Activated CD4-positive, alpha-beta T cell treated with anti-CD3 and anti-CD28 coated beads, Interleukin-2, amount 50 U/mL, for 24 hours (primary cell): ENCODE data around the gene VPS33A.
"Not testable (repeated sequence)": the region's sequence is repeated elsewhere in the genome, so short reads cannot be mapped to it uniquely, and the experiment has no call there.

Source experiments
- DNase-seq, 2 donors: peaks; one replicate each; pipeline ENCODE4 v3.0.0-alpha.2; 2020; ENCODE audit warnings: low read depth in 1 of 2, low spot score in 1 of 2

The VPS33A gene

DNA sequence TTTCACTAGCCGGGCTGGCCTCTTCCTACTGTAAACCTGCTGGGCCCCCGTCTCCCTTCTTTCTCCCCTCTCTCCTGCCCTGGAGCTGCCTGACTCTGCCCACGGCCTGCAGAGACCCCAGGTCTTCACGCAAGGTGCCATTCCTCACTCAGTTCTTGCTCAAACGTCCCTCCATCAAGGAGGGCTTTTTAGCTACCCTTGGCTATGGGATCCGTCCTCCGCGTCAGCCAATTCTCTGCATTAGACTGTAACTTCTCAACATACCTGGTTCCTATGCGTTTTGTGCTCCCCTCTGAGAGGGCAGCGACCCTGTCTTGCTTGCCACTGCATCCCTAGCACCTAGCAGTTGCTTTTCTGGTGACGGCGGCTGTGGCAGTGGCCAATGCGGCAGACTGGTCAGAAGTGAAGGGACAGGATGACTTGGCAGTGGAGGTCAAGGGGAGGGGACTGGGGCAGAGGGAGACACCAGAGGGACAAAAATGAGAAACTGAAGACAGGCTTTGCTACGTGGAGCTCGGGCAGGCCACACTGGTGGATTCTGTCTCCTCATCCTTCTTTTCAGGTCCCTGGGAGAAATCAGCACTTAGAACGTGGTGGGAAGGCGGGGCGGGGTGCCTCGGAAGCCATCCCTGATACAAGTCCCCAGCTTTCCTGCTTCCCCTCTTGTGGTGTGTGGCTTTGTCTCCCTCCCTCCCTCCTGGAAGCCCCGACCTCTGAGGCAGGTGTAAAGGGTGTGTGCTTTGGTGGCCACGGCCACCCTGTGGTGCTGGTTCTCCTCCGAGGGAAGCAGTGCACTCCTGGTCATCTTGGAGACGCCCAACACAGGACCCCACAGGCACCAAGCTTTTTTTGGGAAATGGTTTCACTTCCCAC is 61.0 kb downstream of the VPS33A start:
- no peak for DNase-seq

DNA sequence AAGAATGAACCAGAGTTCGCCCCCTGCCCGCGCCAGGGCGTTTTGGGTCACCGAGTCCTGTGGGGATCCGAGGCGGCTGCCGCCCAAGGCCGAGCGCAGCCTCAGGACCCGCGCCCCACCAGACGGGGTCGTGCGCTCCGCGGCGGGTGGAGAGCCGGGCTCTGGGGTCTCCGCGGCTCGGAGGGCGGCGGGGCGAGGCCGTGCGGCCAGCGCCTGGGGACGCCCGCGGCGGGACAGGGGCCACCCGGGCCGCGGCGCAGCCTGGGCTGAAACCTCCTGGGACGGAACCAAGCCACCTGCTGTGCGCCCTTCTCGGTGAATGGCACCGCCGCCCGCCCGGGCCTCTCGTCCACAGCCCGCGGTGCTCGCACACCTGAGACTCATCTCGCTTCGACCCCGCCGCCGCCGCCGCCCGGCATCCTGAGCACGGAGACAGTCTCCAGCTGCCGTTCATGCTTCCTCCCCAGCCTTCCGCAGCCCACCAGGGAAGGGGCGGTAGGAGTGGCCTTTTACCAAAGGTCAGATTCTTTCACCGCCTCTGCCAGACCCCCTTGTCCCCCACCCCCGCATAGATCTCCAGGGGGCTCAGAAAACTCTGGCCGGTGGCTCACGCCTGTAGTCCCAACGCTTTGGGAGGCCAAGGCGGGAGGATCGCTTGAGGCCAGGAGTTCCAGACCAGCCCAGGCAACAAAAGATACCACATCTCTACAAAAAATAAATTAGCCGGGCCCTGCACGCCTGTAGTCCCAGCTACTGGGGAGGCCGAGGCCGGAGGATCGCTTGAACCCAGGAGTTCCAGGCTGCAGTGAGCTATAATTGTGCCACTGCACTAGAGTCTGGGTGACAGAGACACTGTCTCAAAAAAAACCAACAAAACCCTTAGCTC is 61.9 kb downstream of the VPS33A start:
- DNase-seq = no peak

DNA sequence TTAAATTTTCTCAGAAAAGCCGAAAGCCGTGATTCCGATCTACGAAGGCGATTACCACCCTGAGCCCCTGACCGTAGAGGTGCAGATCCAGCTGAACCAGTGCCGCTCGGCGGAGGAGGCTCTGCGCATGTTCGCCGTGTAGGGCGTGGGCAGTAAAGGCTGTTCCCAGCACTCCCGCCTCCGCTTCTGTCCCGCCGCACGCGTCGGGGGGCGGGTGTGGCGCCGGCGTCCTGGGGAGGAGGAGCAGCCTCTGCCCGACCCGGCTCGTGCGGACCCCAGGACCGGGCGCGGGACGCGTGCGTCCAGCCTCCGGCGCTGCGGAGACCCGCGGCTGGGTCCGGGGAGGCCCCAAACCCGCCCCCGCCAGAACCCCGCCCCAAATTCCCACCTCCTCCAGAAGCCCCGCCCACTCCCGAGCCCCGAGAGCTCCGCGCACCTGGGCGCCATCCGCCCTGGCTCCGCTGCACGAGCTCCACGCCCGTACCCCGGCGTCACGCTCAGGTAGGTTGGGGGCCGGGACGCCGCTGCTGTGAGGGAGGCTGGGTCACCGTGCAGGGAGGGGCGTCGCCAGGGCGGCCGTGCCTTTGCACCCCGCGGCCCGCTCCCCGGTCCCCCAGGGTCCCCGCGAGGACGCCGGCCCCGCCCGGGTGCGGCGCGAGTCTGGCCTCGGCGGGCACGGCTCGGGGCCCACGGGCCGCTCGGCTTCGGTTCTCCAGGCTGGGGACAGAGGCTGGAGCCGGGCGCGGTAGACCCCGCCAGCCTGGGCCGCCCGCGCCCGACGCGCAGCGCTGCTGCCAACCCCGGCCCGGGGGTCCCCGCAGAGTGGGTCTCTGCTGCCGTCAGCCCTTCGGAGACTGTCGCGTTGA is 62.8 kb downstream of the VPS33A start, which contains the start of gene B3GNT4:
Gene B3GNT4, plus strand, starts transcription at position 409 of the 866 bp plus-strand sequence. CDS start 910 bp downstream, outside the sequence.
- DNase-seq = peak; percentile 36 to 42

DNA sequence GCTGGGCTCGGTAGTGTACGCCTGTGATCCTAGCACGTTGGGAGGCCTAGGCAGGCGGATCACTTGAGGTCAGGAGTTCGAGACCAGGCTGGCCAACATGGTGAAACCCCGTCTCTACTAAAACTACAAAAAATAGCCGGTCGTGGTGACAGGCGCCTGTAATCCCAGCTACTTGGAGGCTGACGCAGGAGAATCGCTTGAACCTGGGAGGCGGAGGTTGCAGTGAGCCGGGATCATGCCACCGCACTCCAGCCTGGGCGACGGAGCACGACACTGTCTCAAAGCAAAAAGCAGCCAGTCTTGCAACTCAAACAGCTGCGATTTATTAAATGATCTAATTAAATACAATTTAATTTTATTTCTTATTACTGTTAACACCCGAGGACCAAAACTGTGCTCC is 63.5 kb downstream of the VPS33A start:
- DNase-seq = not testable (repeated sequence)

DNA sequence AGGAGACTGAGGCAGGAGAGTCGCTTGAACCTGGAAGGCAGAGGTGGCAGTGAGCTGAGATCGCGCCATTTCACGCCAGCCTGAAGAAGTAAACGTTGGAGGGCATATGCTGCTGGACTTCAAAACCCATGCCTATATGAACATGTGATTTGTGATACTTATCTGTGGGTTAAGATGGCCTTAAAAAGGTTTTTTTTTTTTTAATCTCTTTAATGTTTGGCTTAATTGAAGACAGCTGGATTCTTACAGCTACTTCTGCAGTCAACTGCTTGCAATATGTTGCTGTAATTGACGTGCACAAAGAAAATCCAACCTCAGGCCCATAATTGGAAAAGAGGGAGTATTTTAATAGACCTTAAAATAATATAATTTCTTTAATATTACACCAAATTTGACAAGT is 64.3 kb downstream of the VPS33A start:
- no peak for DNase-seq

DNA sequence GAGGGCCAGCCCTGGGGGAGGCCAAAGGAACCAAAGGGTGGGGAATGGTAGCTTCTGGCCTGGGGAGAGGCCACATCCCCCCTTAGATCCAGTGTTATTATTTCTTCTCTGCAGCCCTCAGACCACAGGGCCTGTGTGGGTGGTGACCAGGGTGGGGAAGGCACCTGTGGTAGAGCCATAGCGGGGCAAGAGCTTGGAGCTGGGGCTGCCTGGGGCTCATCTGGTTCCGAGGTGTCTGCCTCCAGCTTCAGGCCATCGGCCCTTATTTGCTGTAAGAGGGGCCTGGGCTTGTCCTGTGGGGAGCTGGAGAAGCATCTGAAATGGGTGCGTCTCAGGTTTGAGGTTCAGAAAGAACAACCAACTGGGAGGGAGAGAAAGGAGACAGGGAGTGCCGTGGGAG is 64.9 kb downstream of the VPS33A start:
- no peak for DNase-seq

DNA sequence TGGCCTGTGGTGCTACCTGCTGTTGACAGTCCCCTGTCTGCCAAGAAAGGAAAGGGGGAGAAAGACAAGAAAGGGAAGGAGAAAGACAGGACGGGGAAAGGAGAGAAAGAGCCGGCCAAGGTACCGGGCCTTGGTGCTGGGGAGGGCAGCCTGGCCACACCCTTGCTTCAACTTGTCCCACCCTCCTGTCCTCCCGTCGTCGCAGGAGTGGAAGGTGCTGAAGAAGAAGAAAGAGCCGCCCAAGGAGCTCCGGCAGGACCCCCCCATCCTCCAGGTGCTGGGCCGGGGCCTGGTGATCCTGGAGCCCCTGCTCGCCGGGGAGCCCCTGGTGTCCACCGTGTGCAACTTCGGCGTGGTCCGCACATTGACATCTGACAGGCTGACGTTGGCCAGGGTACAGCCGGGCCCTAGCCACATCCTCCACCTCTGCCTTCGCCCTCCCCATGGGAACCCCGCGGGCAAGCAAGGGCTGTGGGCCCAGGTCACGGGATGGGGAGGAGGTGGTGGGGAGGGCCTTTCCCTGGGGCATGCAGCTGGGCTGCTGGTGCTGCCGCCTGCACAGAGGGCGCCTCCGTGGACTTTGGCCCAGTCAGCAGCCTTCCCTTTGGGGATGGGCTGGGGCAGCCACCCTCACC is 65.6 kb downstream of the VPS33A start:
- DNase-seq = no peak

DNA sequence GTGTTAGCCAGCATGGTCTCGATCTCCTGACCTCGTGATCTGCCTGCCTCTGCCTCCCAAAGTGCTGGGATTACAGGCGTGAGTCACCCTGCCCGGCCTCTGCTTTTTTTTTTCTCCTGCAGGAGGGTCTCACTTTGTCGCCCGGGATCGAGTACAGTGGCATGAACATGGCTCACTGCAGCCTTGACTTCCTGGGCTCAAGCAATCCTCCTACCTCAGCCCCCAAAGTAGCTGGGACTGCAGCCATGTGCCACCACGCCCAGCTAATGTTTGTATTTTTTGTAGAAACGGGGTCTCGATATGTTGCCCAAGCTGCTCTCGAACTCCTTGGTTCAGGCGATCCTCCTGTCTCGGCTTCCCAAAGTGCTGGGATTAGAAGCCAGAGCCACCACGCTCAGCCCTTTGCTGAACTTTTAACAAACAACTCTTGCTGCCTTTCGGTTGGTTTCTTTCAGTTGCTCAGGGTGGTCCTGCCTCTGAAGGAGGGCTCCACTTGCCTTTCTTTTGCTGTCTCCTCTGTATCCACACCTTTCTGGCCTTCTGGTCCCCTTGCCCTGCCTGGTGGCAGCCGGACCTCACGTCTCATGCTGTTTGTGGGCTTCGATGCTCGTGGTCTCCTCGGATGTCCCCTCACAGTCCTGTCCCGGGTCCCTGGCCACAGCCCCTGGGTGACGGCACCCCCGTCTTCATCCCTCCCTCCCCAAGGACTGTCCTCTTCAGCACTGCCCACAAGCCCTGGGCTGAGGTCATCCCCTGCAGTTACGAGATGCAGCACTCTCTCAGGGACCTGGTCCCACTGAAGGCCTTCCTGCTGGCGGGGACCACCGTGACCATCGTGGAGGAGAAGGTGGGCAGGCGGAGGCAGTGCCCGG is 66.6 kb downstream of the VPS33A start:
- DNase-seq = no peak

DNA sequence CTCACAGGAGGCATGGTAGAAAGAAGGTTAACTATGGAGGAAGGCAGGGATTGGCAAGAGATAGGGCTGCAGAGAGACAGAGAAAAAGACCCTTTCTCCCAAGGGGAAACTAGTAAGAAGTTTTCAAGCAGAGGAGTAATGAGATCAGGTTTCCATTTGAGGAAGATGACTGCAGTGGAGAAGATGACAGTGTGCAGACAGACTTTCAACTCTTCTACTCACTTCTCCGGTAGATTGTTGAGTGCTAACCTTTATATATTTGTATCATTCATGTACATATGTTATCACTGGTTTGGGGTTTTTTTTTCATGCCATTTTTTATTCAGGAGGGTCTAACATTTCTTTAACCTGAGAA is 68.7 kb downstream of the VPS33A start:
- no peak for DNase-seq

DNA sequence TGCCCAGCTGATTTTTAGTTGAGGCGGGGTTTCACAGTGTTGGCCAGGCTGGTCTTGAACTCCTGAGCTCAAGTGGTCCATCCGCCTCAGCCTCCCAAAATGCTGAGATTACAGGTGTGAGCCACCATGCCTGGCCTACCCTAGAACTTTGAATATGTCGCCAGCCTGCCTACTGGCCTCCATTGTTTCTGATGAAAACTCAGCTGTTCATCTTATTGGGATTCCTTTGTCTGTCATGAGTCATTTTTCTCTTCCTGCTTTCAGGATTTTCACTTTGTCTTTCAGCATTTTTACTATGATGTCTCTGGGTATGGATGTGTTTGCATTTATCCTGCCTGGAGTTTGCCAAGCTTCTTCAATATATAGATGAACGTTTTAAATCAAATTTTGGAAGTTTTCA is 70.9 kb downstream of the VPS33A start:
- DNase-seq = no peak

DNA sequence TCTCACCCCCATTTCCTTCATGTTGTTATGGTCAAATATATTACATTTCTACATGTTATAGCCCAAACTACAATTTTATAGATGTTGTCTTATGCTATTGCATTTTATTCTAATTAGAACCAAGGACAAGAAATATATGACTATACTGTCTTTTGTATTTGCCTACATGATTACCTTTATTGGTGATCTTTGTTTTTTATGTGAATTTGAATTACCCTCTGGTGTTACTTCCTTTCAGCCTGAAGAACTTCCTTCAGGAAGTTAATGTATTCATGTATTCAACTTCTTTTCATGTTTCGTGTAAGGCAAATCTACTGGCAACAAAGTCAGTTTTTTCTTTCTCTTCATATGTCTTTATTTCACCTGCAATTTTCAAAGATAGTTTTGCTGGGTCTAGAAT is 71.5 kb downstream of the VPS33A start:
- no peak for DNase-seq

DNA sequence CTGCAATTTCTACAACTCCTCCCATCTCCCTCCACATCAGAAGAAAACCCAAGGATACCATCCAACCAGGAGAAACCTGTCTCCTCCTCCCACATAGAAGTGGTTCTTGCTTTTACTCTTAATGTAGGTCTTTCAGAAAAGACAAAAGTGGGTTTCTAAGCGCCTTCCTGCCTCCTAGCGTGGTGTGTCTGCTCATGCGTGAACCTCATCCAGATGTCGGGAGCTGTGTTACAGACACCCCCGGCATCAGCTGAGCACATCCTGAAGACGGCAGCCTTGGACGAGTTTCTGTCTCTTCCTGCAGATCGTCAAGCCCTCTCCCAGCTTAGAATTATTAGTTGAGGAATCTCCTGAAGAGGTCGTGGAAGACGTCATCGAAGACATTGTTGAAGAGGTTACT is 73.9 kb downstream of the VPS33A start:
- no peak for DNase-seq

DNA sequence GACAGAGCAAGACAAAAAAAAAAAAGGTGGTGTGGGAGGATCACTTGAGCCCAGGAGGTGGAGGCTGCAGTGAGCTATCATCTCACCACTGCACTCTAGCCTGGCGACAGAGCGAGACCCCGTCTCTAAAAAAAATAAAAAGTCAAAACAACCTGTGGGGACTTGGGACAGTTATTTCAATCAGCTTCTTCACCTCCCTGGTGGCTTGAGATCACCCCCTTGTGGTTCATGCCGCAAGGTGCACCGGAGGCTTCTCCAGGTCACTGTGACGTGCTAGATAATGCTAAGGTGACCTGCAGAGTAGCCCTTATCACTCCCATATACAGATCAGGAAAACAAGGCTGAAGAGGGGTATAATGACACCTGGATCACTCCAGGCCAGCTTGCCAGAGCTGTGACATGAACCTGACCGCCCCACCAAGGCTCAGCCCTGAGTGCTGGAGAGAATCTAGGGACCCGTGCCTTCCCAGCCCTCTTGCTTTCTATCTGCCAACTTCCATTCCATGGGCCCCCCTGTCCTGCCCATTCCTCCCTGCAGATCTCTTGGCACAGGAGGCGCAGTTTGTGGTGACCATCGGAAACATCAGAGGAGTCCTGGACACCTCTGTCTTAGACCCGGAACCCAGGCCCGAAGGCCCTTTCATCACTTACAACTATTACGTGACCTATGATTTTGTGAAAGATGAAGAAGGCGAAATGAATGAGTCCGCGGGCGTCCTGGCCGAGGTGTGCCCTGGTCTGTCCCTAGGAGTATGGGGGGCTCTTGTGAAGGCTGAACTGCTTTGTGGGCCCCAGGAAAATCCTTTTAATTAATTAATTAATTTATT is 75.2 kb downstream of the VPS33A start:
- DNase-seq = peak; percentile 39 to 60

DNA sequence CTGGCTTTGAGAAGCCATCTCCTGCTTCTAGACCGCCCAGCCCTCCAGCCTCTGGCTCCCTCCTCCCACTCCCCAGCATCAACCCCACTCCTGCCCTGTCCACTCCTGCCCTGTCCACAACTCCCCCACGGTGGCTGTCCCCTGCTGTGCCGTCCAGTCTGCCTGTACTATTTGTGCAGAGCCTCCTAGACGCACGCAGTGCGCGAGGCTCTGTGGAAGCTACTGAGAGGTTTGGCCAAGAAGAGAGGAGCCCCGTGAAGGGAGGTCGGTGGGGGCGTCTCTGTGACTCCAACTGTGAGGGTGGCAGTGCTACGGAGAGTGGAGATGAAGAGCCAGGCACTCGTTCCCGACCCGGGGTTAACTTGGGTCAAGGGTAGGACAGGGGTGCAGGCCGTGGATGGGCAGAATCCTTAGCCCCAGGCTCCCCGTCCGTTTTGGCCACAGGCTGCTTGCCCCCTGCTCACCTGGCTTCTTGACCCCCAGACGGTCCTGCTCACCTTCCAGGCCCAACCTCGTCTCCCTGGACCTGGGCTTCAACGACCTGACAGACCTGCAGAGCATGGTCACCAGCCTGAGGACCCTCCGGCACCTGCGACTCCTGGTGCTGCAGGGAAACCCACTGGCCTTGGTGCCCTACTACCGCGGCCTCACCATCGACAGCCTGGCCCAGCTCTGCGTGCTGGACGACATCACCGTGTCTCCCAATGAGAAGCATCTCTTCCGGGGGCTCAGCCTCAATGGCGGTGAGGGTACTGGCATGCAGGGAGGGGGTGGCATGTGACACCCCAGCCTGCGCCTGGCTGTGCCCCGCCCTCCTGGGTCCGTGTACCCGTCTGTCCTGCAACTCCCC is 76.4 kb downstream of the VPS33A start:
- DNase-seq = no peak

DNA sequence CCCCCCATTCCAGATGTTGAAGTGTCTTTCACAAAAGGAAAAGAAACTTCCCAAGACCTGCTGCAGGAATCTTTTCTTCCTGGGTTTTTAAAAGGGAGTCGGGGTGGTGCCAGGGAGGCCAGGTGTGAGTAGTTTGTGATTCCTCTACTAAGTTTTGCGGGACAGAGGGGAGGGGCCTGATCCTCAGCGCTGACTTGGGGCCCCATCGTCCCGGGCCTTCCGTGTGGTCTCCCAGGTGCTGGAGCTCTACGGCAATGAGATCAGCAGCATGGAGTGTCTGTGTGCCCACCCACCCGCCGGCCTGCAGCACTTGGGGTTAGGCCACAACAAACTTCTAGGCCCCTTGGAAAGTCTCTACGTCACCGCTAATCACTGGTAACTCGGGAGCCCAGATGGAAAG is 78.8 kb downstream of the VPS33A start:
- no peak for DNase-seq

DNA sequence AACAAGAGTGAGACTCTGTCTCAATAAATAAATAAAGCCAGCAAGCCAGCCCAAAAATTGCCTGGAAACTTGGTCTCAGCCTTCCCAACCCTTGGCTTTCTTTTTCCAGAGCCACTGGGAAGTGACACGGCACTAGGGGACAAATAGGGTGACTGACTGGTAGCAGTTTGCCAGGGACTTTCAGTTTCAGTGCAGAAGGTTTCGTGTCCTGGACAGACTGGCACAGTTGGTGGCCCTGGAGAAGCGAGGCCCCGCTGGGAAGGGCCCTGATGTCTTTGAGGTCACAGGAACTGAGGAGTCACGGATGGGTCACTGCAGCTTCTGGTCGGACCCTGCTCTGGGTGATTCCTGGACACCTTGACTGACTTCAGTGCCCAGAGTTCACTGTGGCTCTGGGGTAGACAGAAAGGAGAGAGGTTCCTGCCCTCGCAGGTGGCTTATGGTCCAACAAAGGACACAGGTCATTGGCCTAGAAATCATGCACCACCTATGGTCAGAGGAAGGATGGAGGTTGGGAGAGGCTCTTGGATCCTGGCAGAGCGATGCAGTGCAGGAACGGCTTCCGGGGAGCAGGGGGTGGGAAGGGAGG is 80.7 kb downstream of the VPS33A start:
- no peak for DNase-seq

DNA sequence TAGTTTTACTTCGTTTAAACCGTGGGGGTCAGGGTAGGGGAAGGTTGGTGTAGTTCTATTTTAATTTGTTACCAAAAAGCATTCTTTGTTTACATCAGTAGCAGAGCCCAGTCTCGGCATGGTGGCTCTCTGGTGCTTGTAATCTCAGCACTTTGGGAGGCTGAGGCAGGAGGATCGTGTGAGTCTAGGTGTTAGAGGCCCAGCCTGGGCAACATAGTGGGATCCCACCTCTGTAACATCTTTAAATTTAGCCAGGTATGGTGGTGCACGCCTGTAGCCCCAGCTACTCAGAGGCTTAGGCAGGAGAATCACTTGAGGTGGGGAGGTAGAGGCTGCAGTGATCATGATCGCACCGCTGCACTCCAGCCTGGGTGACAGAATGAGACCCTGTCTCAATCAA is 81.2 kb downstream of the VPS33A start:
- DNase-seq = no peak

DNA sequence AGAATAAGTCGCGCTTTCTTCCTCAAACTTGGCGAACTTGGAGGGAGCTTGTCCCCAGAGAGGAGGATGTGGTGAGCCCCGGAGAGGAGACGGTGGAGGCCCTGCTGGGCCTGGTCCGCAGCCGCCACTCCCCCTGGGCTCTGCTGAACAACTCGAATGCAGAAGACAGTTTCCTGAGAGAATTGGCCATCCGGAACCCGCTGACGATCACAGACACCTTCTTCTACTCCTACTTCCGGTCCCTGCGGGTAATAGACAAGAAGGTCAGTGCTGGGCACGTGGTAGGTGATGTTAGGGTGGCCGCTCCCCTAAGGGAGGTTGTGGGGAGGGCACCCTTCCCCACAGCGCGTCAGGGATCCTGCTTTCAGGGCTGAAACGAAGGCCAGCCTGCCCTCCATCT is 81.8 kb downstream of the VPS33A start:
- no peak for DNase-seq
